Fibroblast of gingiva (primary cell): Measurements from ENCODE around the gene RHBDD1.

Experiments
- DNase-seq: peaks from one replicate; pipeline ENCODE4 v3.0.0-alpha.2; 2011; ENCODE audit warnings: low read depth

The RHBDD1 gene

DNA sequence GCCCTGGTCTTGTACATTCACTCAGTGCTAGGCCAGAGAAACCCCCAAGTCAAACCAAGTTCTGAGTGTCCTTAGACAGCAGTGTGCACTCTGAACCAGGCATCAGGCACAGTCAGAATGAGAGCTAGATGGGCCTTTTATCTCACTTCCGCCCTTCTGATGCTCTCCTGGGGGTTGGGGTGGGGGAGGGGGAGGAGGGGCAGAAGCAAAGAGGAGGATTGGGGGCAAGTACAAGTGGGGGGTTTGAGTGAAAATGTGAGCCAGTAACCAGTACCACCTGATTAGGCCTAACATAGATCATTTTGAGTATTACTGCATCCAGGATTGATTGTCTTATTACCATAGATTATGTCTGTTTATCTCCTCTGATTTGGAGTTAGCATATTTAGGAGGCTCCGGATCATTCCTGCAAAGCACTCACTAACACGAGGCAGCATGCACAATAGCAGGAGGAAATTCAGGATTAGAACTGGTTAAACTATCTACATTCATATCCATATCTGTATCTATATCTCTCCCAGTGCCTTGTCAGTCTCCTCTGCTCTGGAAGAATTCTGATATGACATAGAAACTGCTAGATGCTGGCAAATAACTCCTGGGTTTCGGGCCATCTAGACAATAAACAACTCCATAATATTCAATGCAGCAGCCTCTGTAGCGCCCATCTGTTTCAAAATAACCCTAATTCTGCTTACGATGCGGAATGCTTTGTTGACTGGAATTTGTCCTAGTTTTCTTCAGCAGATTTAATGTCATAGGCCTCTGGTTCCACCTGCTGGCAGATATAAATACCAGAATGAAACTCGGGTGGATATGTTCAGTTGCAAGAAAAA, 149.1 kb downstream of the RHBDD1 start:
- peak; percentile 82 for DNase-seq

DNA sequence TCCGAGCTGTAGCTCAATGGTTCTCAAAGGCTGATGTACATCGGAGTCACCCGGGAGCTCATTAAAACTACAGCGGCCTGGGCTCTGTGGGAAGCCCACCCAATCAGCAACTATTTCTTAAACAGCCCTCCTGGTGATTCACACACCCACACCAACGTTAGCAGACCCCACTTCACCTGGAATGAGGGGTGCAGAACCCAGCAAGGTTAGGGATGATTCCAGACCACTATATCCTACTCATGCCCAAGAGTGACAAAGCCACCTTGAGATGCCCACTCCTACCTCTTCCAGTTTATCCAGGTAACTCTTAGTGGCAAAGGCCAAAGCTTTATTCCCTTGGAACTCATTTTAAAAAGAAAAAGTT, 149.7 kb downstream of the RHBDD1 start:
- DNase-seq = no peak

- DNase-seq = no peak
Measured at GRCh38 chr2:226991663-226992062, 155.8 kb downstream of the RHBDD1 start.

GRCh38 chr2:226993171-226993570, 157.3 kb downstream of the RHBDD1 start:
- DNase-seq = no peak

GRCh38 chr2:226994775-226995174, 158.9 kb downstream of the RHBDD1 start:
- DNase-seq = no peak

DNA sequence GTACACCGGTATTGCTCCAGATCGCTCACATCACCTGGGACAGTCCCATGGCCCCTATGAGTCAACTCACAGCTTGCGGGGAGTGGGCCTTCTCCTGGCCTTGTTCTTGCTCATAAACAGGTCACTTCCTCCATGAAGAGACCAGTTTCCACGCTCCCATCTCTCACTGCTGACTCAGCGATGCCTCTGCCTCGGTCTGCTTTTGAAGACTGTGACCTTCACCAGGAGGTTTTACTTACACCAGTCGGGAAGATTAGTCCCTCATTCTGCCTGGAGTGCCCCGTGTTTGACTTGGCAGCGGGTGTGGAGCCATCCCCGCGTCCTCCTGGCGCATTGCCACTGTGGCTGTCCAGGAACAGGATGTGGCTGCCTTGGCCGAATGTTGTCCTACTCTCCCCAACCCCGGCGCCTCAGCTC, 159.8 kb downstream of the RHBDD1 start:
- DNase-seq = peak; percentile 54

GRCh38 chr2:226999661-227000060, 163.8 kb downstream of the RHBDD1 start:
- DNase-seq = peak; percentile 34

GRCh38 chr2:227000123-227000522, 164.3 kb downstream of the RHBDD1 start:
- DNase-seq = no peak

- no peak for DNase-seq
Measured at GRCh38 chr2:227004482-227004881, 168.6 kb downstream of the RHBDD1 start.

DNA sequence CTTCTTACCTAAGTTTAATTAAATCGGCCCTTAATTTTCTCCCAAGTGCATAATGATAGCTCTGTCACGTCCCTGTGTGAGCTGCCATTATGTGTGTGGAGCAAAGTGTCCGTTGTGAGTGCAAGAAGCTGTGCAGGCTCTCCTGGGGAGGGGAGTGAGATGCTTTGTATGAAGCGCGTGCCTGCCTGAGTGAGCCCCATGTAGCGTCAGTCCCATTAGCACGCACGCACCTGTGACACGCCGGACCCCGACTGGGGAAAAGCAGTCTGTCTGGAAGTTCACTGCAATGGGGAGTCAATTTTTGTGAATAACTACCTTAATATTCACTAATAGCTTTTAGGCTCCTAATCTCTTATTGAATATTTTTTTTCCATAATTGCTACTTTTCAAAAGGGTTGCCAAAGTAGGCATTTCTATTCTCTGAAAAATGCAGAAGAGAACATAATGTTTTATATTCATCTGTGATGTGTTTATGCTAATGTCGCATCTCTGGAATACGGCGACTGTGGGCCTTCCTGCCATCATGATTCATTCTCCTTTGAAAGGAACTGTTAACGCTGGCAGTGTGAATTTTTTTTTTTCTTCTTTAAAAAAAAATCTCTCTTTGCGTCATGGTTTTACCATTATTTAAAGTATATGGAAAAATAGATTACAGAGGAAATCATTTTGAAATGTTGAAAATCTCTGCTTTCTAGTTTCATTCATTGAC, 170.5 kb downstream of the RHBDD1 start:
- DNase-seq = no peak

GRCh38 chr2:227007148-227007547, 171.3 kb downstream of the RHBDD1 start:
- no peak for DNase-seq

DNA sequence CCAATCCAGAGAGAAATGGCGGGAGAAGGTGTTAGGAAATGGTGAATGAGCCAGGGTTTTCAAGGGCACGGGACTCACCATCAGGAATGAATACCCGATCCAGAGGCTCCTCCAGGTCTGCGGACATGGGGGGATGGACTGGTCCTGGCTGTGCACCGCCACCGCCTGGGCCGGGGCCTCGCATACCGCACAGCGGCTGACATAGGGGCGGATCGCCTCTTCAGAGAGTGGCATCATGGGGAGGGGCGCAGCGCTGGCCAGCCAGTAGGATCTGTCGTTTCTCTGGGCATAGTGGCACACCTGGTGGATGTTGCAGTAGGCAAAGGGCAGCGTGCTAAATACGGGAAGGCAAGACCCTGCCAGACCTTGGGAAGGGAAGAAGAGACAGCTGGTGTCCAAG, 172.1 kb downstream of the RHBDD1 start:
- DNase-seq = no peak

GRCh38 chr2:227010433-227010832, 174.6 kb downstream of the RHBDD1 start:
- no peak for DNase-seq

- DNase-seq = no peak
Measured at GRCh38 chr2:227013330-227013729, 177.5 kb downstream of the RHBDD1 start.

- DNase-seq = no peak
Measured at GRCh38 chr2:227013881-227014280, 178.0 kb downstream of the RHBDD1 start.

DNA sequence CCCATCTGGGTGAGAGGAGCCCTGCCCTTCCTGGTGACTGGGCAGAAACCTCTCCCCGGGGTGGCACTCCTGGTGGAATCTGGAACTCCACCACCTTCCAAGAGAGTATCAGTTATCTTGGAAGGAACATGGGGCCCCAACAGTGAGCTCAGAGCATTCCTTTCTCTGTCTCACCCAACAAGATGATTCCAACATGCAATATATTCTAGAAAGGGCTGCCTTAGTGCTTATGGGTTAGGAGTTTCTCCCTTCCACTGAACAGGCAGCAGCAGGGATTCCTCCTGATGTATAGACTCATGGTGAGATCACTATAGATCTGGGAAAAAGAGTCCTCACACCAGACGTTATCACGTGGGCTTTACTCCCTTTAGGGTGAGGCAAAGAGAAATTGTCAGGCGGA, 181.0 kb downstream of the RHBDD1 start:
- DNase-seq = no peak

GRCh38 chr2:227020416-227020815, 184.6 kb downstream of the RHBDD1 start:
- no peak for DNase-seq

- no peak for DNase-seq
Measured at GRCh38 chr2:227022608-227023007, 186.8 kb downstream of the RHBDD1 start.

GRCh38 chr2:227025510-227025909, 189.7 kb downstream of the RHBDD1 start:
- DNase-seq = no peak

- DNase-seq = no peak
Measured at GRCh38 chr2:227029426-227030105, 193.7 kb downstream of the RHBDD1 start.

DNA sequence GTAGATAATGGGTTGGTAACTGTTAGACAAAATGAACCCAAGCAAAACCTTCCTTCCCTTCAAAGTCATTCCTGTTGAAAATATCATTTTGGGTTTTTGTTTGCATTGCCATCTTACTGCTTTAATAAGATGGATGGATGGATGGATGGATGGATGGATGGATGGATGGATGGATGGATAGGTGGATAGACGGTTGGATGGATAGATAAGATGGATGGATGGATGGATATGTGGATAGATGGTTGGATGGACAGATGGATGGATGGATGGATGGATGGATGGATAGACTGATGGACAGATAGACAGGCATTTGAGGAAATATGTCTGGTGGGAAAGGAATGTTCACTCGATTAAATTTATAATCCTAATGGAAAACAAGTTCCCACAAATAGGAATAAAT, 194.9 kb downstream of the RHBDD1 start:
- DNase-seq = no peak

DNA sequence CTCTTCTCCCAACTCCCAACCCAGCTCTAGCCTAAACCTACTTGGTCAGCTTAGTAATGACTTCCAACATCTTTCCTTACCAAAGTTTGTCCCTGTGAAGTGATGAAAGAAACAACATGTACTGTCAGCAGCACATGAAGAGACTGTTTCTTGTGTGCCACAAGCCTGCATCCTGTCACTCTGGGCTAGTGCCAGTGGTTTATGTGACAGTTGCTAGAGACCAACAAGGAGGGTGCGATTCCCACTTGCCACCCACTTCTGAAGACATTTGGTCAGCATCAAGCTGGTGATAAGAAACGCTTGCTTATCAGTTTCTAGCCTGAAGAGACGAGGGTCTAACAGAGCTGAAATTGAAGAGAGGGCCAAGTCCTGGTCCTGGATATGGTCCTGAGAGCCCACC, 195.5 kb downstream of the RHBDD1 start:
- no peak for DNase-seq
